Measurements from ENCODE around the gene RAG1.

RAG1 gene

DNA sequence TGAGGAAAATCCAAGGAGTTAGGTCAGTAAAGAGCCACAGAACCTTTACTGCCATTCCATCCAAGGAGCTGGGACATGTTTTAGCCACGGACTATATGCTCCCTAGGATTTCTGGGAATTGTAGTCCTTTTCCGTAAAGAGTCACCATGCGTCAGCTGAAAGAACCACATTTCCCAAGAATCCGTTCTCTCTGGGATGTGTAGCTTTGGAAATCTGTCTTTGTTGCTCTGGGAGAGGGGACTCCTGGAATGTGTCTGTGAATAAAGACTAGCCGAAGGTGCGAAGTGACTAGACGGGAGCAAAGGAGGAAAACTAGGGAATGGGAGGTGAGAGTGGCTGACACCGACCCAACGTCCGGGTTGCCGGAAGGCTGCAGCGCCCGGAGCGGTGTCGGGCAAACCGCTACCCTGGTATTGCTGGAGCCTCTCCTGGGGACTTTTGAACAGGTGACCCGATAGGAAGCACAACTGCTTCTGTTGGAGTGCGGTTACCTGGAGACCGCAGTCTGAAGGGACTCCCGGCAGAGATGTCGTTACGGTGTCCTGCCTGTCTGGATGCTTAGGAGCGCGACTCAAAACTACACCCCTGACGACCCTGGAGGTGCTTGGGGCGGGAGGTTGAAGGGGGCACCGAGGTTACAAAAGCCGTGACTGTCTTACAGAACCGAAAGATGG lies 26.6 kb downstream of the RAG1 start, which contains the start of gene IFTAP:
IFTAP (plus strand) TSS at position 187 of the 674 bp plus-strand sequence. CDS start 15,602 bp downstream, outside the sequence.
- H3K79me2 ChIP-seq (ENCODE audit: control insufficient read depth, low read length), result no peaks in the 10 kb centered on the region
- H3K4me1 ChIP-seq (ENCODE audit: control insufficient read depth, low read length), result no peaks in the 10 kb centered on the region
- H3K9me2 ChIP-seq (replicated peaks; ENCODE audit: control insufficient read depth, low read length), result no peaks in the 10 kb centered on the region
- H3K27me3 ChIP-seq (ENCODE audit: control insufficient read depth, low read length), result no peaks in the 10 kb centered on the region
- no peaks in the 10 kb centered on the region for H3K9me3 ChIP-seq (ENCODE audit: control insufficient read depth, insufficient read depth, low read length)
- TF ChIP-seq, protein P1, sequence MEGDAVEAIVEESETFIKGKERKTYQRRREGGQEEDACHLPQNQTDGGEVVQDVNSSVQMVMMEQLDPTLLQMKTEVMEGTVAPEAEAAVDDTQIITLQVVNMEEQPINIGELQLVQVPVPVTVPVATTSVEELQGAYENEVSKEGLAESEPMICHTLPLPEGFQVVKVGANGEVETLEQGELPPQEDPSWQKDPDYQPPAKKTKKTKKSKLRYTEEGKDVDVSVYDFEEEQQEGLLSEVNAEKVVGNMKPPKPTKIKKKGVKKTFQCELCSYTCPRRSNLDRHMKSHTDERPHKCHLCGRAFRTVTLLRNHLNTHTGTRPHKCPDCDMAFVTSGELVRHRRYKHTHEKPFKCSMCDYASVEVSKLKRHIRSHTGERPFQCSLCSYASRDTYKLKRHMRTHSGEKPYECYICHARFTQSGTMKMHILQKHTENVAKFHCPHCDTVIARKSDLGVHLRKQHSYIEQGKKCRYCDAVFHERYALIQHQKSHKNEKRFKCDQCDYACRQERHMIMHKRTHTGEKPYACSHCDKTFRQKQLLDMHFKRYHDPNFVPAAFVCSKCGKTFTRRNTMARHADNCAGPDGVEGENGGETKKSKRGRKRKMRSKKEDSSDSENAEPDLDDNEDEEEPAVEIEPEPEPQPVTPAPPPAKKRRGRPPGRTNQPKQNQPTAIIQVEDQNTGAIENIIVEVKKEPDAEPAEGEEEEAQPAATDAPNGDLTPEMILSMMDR (IDR thresholded peaks at IDR 0.05; ENCODE audit: low read depth, low read length, poor library complexity, severe bottlenecking), result no peak
- TF ChIP-seq EZH2phosphoT487 (IDR thresholded peaks at IDR 0.05; ENCODE audit: borderline replicate concordance, low read length), result no peak
- no peak within 1 kb of the TSS for H3K4me3 ChIP-seq (ENCODE audit: low read length)
- no peak within 1 kb of the TSS for H3K4me2 ChIP-seq (ENCODE audit: low read length)
- H3K36me3 ChIP-seq (ENCODE audit: control insufficient read depth, low read length), result no peaks in the 10 kb centered on the region
- no peaks in the 10 kb centered on the region for H3F3A ChIP-seq (ENCODE audit: control insufficient read depth, insufficient read depth)
- H4K20me1 ChIP-seq (ENCODE audit: control insufficient read depth, insufficient read depth, low read depth, low read length), result no peaks in the 10 kb centered on the region
- no peak within 1 kb of the TSS for H3K27ac ChIP-seq (ENCODE audit: low read depth, low read length)

DNA sequence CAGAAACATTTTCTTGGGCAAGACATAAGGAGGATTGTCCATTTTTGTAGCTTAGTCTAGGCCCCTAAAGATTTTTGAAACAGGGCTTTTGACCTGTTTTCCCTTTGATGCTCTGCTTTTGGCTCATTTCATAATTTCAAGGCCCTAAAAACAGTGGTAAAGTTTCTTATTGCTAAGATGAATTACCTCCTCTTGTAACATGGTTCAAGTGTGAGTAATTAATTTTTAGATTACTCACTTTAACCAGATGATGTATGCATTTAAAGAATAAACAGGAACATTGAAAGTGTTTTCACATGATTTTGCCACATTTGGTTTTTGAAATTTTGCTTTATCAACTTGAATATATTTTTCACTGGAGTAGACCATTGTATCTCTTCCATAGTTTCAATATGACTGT lies 29.1 kb downstream of the RAG1 start:
- Histone ChIP-seq H3K79me2 (ENCODE audit: control insufficient read depth, low read length) (no peaks in the 10 kb centered on the region), H3K4me2 (ENCODE audit: low read length) (no peak overlapping the region), H3K4me3 (ENCODE audit: low read length) (no peak overlapping the region), H4K20me1 (ENCODE audit: control insufficient read depth, insufficient read depth, low read depth, low read length) (no peaks in the 10 kb centered on the region), H3K36me3 (ENCODE audit: control insufficient read depth, low read length) (no peaks in the 10 kb centered on the region), H3K9me2 (replicated peaks; ENCODE audit: control insufficient read depth, low read length) (no peaks in the 10 kb centered on the region), H3K27ac (ENCODE audit: low read depth, low read length) (no peak overlapping the region), H3K27me3 (ENCODE audit: control insufficient read depth, low read length) (no peaks in the 10 kb centered on the region), H3K9me3 (ENCODE audit: control insufficient read depth, insufficient read depth, low read length) (no peaks in the 10 kb centered on the region), H3K4me1 (ENCODE audit: control insufficient read depth, low read length) (no peaks in the 10 kb centered on the region), H3F3A (ENCODE audit: control insufficient read depth, insufficient read depth) (no peaks in the 10 kb centered on the region)
- TF ChIP-seq, protein P1 (IDR thresholded peaks at IDR 0.05; ENCODE audit: low read depth, low read length, poor library complexity, severe bottlenecking), result no peak
- TF ChIP-seq EZH2phosphoT487 (IDR thresholded peaks at IDR 0.05; ENCODE audit: borderline replicate concordance, low read length), result no peak

DNA sequence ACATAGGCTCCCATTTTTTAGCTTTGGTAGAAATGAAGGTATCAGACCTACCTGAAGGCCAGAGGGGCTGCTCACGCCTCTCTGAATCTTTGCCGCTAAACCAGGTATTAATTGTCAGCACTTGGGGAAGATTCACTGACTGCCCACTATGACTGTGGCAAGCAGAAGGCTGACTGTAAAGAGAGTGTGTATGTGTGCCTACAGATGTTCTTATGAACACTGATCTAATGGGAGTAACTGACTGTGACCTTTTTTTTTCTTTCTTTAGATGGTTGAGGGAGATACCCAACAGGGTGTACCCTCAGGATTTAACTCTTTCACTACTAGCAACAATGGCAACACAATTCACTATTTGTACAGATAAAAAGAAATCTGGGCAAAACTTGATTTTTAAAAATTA lies 30.2 kb downstream of the RAG1 start, which contains the start of gene RAG2:
RAG2 (minus strand) TSS at position 186 of the 400 bp plus-strand sequence. CDS start 4,068 bp downstream, outside the sequence.
- Histone ChIP-seq H3K36me3 (ENCODE audit: control insufficient read depth, low read length) (no peaks in the 10 kb centered on the region), H3K4me1 (ENCODE audit: control insufficient read depth, low read length) (no peaks in the 10 kb centered on the region), H3K4me2 (ENCODE audit: low read length) (no peak within 1 kb of the TSS), H4K20me1 (ENCODE audit: control insufficient read depth, insufficient read depth, low read depth, low read length) (no peaks in the 10 kb centered on the region), H3K9me3 (ENCODE audit: control insufficient read depth, insufficient read depth, low read length) (no peaks in the 10 kb centered on the region), H3K9me2 (replicated peaks; ENCODE audit: control insufficient read depth, low read length) (no peaks in the 10 kb centered on the region), H3K4me3 (ENCODE audit: low read length) (no peak within 1 kb of the TSS), H3K27me3 (ENCODE audit: control insufficient read depth, low read length) (no peaks in the 10 kb centered on the region), H3K79me2 (ENCODE audit: control insufficient read depth, low read length) (no peaks in the 10 kb centered on the region), H3K27ac (ENCODE audit: low read depth, low read length) (no peak within 1 kb of the TSS), H3F3A (ENCODE audit: control insufficient read depth, insufficient read depth) (no peaks in the 10 kb centered on the region)
- TF ChIP-seq EZH2phosphoT487 (IDR thresholded peaks at IDR 0.05; ENCODE audit: borderline replicate concordance, low read length), result no peak
- TF ChIP-seq, protein P1 (IDR thresholded peaks at IDR 0.05; ENCODE audit: low read depth, low read length, poor library complexity, severe bottlenecking), result no peak
